ENCODE data around the gene EPC1.

Gene EPC1

DNA sequence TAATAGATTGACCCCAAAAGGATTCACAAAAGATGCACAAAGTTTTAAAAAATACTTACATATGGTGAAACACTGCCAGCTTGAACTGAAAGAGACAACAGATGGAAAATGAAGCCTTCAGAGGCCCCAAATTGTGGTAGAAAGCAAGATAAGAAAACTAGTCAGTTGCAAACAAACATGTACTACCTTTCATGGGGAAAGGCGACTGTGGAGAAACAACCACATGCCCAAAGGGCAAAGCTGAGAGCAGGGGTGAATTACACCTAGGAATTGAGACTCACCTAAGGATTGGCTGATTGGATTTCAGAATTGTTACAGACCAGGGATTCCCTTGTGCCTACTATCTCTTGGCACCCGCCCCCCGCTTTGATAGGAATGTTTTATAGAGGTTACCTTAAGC is 13.1 kb downstream of the EPC1 start:
- DNase-seq = no peak

DNA sequence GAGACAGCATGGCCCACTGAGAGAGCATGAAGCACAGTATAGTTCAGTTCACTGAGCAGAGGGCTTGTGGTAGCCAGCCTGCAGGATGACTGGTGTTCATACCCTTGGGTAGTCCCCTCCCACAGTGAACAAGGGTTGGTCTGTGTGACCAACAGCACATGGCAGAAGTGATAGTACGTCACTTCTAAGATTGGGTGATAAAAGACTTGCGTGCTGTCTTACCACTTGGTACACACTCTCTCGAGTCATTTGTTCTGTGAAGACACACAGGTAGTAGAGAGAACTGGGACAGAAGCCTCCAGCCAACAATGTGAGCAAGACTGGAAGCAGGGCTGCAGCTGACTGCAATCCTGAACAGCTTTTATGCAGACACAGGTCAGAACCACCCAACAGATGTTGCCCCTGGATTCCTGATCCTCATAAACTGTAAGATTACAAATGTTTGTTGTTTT is 14.6 kb downstream of the EPC1 start:
- DNase-seq = no peak

DNA sequence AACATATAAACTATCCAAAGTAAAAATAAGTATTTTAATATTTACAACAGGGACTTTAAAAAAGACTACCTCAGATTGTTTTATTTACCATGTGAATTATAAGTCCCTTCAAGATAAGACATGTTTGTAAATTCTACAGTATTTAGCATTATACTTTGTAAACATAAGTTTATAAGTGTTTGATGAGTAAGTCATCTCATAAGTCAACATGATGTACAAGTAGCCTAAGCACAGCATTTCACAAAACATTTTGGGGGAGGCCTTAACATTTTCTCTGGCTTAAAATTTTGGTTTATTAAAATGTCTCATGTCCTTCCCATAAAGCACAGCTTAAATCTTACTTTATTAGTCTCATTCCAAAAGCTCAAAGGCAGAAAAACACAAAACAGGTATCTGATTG is 15.4 kb downstream of the EPC1 start:
- no peak for DNase-seq

DNA sequence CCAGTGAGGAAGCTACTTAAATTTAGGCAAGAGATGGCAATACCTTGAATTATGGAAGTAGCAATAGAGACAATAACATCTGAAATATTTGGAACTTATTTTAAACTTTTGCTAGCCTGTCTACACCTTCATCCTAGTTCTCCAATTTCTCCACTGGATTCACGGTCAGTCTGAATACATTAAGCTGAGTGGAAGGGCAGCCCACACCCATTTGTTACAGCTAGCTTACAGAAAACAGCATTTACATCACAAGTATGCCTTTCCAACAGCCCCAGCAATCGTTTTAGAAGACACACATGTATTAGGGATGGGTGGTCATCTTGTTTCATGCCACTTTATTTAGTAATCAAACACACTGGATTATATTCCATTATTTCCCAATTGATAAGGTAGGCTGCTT is 16.7 kb downstream of the EPC1 start:
- no peak for DNase-seq

DNA sequence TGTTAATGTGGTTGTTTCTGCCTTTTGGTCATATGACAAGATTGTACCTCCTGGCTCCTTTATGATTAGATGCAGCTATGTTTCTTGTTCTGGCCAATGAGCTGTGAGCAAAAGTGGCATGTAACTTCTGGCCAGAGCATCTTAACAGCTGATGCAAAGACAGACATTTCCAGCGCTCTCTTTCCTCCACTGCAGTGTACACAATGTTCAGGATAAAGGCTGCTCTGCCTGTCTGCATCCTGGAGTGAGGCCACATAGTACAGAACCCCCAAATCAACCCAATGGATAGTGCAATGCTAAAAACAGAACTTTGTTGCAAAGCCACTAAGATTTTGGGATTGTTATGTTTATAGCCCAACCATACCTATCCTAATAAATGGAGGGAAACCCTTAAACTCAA is 17.9 kb downstream of the EPC1 start:
- no peak for DNase-seq

DNA sequence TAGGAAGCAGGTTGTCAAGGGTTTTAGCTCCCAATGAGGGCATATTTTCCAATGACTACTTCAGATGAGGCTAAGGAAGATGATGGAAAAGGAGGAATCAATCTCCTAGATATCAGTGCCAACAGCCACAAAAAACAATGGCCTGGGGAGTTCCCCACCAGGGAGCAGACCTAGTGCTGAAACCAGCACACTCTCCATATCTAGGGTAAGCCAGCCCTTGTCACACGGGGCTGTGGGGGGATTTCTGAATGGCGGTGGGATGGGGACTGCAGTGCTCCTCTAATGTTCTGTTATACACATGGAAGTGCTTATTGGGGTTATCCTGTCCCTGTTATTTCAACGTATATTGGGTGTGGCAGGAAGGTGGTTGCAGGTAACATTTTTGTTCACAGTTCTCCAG is 18.5 kb downstream of the EPC1 start:
- DNase-seq = no peak

DNA sequence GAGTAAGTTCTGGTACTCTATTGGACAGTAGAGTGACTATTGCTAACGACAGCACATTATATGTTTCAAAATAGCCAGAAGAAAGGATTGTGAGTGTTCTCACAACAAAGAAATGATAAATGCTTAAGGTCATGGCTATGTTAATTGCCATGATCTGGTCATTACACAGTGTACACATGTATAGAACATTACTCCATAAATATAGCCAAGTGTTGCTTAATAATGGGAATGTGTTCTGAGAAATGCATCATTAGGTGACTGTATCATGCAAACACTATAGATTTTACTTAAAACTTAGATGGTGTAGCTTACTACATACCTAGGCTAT is 19.6 kb downstream of the EPC1 start:
- no peak for DNase-seq

DNA sequence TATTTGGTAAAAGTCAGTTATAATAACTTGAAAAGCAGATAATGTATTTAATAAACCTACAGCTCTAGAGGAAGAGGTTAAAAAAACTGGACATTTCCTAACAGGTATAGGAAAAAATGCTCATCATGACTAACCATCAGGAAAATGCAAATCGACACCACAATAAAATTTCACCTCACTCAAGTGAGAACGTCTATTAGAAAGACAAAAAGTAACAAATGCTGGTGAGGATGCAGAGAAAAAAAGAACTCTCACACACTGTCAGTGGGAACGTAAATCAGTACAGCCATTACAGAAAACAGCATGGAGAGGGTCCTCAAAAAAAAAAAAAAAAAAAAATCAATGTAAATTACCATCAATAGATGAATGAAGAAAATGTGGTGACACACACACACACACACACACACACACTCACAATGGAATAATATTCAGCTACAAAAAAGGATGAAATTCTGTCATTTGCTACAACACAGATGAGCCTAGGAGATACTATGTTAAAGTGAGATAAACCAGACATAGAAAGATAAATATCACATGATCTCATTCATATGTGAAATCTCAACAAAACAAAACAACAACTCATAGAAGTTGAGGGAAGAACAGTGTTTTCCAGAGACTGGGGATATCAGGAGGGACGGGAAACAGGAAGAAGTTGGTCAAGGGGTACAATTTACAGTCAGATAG is 20.1 kb downstream of the EPC1 start:
- DNase-seq = no peak

DNA sequence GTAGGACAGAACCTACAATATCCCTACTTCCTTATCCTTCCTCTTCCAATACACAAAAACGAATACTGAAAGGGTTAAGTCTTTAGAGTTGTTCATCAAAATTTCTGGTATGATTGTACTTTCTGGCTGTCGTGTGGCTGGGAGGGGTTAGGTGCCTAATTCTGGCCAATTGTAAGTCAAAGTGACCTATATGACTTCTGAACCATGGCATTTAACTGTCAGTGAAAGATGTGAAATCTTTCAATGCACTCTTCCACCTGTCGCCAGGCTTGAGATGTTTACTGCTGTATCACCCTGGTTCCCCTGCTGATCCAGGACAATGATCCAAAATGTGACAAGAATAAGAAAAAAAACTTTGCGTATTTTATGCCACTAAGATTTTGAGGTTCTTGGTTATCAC is 20.8 kb downstream of the EPC1 start:
- no peak for DNase-seq

DNA sequence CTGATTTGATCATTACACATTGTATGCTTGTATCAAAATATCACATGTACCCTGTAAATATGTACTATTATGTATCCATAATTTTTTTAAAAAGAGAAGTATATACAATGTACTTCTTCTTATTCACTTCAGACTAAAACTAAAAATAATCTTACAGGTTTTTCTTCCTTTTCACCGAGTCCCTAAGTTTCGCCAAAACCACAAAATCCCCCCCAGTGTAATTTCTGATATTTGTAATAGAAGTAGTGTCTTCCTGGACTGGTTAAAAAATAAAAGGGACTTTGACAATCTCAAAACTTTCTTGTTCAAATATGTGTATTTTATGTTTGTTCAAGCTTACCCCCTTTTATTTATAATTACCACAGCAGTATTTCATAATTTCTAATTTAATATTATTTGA is 23.9 kb downstream of the EPC1 start:
- DNase-seq = no peak

DNA sequence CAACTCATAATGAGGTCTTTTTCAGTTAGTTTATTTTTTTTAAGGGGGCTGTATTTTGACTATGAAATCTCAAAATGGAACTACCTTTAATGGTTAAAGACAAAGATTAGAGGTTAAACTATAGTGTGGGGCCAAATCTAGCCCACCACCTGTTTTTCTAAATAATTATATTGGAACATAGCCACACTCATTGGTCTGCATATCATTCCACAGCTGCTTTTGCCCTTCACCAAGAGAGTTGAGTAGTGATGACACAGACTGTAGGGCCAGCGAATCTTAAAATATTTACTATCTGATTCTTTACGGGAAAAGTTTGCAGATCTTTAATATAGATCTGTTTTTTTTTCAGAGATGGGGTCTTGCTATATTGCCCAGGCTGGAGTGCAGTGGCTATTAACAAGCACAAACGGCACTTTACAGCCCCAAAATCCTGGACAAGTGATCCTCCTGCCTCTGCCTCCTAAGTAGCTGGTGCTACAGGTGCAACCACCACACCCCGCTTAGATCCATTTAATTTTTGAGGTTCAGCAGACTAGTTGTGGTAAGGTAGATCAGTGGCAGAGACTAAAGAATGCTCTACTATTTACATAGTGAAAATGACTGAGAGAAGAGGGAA is 25.8 kb downstream of the EPC1 start:
- no peak for DNase-seq

DNA sequence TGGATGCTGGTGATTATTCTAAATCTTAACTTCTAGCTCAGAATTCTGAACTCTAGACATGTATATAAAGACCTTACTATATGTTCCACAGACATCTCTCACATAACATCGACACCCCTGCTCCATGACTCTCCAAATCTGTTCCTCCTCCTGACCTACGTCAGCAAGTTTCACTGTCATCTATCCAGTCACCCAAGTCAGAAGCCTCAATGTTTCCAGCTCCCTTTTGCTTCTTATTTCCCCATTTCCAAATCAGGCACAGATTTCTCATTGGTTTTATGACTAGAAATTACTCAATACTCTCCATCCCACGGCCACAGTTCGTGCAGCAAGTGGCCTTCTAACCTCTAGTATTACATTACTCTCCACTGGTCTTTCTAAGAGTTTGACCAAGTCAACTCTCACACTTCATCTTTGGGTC is 28.5 kb downstream of the EPC1 start:
- no peak for DNase-seq

DNA sequence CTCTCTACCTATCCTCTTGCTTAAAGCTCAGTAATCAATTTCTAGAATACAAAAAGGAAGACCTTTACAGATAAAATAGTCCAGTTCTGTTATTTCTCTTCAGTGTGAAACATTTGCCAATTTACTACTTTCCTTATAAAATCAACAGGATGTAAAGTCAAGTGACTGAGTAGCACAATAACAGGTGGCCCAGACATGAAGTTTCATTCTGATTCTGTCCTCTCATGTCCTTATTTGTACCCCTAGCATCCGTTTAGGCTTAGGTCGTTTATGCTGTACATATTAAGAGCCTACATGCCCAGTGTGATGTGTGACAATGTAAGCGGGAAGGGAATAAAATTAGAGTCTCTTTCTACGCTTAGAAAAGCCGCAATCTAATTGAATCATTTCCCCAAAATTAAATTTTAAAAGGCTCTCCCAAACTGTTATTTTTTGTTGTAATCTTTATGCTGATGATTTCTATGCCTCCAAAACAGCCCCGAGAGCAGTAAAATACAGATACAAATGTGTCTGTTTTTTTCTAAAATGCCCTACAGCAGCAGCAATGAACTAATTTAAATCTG is 29.1 kb downstream of the EPC1 start:
- DNase-seq = no peak

DNA sequence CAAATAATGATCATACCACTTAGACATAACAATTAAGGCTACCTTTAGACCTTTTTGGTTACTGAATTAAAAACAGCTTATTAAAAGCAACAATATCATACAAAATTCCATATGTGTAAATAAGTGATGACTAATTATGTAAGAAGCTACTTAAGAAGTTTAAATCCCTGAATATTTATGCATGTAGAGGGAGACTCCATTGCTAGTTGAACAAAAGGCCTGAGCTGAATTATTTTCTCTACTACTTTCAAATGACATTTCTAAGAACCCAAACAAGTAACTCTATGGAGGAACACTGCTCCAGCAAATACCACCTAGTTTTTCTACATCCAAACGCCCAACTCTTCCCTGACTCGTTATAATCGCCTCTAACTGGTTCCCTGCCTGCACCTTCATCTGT is 31.5 kb downstream of the EPC1 start:
- no peak for DNase-seq

DNA sequence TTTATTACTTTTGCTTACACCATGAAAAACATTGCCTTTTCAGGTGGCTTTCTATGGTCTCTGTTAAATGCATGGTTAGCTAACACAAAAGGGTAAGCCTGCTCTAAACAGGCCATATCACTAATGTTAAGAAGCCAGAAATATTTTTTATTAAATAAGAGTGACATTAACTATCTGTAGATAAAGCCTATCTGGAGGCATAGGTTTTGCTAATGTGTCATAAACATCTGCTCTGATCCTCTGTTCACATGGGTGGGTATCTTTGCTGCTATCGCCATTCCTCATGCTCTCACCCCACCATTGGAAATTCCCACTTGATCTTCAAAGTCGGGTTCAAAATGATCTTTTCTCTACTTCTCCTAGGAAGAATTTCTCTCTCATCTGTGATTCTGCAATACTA is 32.4 kb downstream of the EPC1 start:
- no peak for DNase-seq

DNA sequence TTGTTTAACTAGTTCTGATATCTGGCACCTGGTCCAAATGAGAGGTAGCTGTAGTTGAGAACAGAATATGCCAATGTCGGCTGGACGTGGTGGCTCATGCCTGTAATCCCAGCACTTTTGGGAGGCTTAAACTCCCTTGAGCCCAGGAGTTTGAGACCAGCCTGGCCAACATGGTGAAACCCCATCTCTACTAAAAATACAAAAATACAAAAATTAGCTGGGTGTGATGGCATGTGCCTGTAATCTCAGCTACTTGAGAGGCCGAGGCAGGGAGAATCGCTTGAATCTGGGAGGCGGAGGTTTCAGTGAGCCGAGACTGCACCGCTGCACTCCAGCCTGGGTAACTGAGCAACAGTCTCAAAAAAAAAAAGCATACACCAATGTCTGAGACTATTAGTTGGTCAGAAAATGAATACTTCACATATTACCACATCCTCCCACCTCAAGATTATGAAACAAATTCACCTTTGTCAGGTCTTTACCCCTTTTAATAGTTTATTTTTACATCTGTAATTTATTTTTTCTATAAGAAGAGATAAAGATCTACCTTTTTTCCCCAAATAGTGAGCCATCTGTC is 38.8 kb downstream of the EPC1 start:
- DNase-seq = no peak

DNA sequence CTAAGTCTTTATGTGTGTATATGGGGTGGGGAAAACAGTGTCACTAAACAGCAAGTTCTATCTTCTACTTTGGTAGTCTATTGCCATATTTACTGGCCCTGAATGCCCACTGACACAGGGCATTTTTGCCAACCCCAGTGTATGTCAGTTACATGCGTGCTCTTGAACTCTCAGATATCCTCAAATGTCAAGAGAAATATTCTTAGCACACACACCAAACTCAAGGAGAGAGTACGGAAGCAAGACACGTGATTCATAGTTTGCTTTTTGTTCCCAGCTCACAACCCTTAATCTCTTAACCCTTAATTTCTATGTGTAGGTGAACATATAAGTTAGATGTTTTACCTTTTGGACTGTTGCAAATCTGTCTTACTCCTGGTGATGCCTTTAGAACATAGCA is 39.3 kb downstream of the EPC1 start:
- DNase-seq = no peak

DNA sequence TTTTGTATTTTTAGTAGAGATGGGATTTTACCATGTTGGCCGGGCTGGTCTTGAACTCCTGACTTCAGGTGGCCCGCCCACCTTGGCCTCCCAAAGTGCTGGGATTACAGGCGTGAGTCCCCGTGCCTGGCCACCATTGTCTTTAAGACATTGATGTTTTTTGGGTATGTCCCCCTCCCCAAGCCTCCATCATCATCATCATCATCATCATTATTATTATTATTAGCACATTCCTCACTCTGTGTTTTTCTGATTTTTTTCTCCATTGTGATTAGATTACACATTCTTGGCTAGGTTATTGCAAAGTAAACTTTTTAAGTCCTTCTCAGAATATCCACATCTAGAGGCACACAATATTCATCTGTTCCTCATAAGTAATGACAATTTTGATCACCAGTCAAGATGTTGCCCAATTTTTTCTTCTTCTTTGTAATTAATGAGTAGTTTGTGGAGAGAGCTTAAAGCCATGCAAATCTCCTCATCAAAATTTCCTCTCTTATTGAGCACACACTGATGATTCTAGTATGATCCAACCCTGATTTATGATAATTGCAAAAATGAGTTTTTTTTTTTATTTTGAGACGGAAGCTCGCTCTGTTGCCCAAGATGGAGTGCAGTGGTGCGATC is 47.5 kb downstream of the EPC1 start:
- no peak for DNase-seq

DNA sequence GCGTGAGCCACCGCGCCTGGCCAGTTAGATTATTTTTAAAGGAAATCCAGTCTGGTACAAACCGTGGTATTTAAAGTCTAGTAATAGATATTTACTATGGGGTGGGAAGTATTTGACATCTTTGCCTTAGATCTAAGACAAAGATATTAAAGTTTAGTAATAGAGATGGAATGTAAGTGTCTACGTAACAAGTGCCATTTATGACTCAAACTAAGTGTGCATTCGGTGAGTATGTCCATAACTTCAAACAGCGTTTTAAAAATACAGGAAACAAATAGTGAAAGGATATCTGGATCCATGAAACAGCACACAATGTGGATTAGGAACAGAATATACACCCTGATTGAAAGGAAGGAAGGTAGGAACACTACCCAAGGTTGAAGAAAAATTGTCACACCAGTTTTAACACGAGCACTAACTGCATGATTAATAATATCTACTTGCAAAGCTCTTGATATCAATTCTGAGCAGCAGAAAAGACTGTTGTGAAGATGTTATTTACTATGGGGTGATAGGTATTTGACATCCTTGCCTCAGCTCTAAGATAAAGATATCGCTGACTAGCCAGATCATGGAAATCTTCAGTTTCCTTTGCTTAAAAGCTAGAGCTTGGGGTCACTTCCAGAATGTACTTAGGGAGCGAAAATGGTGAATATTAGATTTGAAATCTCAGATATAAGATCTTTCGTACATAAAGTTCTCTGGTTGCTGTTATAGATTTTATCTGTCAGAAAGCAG is 48.7 kb downstream of the EPC1 start:
- no peak for DNase-seq

DNA sequence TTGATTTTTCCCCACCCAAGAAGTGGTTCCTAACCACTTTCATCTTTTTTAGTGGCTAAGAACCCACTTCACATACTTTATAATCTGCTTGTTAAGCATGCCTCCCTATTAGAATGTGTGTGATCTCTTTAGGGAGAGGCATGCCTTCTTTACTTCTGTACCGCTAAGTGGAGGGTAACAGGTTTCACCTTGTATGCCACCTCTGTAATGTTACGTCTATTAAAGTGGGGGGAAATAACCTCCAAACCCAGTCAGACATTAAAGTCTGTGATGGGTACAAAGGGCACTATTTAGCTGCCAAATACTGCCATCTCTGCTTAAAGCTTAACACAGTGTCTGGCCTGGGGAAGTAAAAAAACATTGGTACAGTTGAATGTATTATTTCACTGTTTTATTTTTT is 51.9 kb downstream of the EPC1 start:
- no peak for DNase-seq

DNA sequence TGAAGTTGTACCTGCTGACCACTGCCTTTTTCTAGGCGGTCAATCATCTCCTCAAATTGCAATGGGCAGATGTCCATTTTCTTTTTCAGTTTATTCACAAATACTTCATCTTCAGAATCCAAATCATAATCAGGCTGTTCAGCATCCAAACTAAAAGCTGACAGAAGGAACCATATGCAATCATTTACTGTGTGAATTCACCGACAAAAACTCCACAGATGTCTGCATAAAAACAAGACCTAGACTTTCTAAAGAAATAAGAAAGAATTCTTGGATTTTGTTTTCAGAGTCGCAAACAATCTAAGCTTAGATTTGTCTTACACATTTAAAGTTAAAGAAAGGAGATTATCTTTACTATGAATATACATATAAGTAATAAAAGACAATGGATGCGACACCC is 53.4 kb downstream of the EPC1 start:
- DNase-seq = no peak

DNA sequence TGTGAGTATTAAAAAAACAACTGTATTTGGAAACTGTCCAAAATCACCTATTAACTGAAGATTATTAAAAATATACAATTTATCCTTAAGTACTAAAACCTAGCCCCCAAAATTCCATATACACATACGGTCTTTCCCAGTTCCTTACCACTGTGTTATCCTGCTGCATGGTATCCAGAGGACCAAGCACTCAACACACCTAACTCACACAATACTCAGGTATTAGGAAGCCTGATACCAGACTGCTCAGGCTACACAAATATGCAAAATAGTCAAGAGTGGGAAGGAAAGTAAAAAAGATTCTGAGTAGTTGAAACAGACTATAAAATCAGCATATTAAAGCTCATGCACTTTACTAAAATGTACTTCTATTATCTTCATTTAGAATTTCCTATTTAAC is 67.2 kb downstream of the EPC1 start:
- no peak for DNase-seq

DNA sequence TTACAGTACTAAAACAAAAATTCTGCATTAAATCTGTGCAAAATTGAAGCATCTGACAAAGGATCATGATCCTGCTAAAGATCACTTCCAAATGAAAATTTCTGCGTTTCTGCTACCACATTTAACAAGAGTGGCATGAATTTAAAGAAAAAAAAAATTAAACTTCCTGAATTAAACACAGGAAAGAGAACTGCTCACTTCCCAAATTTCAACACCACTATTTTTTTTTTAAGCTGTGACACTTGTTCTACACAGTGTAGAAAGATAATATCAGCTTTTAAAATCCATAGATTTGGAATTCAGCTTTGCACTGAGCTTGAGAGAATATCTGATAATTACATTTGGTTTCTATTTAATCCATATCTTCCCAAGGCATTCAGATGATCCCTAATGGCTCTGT is 73.6 kb downstream of the EPC1 start:
- DNase-seq = no peak

Measured in right hindlimb (tissue), 1 donor.